BLaER1 treated with 17β-estradiol and CSF1 and Interleukin-3, amounts not matched to agents 10 nM and 100 nM (cell line): ENCODE measurements around the gene DCTN1.
A peak's percentile ranks its signal among the peaks of the same experiment; 100 is the strongest.

ENCODE experiments used
- H3K27ac ChIP-seq, 11 experiments: shearing (Covaris generic); formaldehyde crosslinking; 2 replicates each; pipeline ENCODE4 v1.8.1; 2022
- H3K27me3 ChIP-seq, 11 experiments: shearing (Covaris generic); formaldehyde crosslinking; 2 replicates each; pipeline ENCODE4 v1.8.1; 2022
- H3K36me3 ChIP-seq, 11 experiments: shearing (Covaris generic); formaldehyde crosslinking; 2 replicates each; pipeline ENCODE4 v1.8.1; 2022
- H3K4me1 ChIP-seq, 10 experiments: shearing (Covaris generic); formaldehyde crosslinking; 2 replicates each; pipeline ENCODE4 v1.8.1; 2022
- H3K4me2 ChIP-seq, 11 experiments: shearing (Covaris generic); formaldehyde crosslinking; 2 replicates each; pipeline ENCODE4 v1.8.1; 2022
- H3K4me3 ChIP-seq, 10 experiments: shearing (Covaris generic); formaldehyde crosslinking; 2 replicates each; pipeline ENCODE4 v1.8.1; 2022
- H3K9ac ChIP-seq, 11 experiments: shearing (Covaris generic); formaldehyde crosslinking; 2 replicates each; pipeline ENCODE4 v1.8.1; 2022
- H3K9me3 ChIP-seq, 11 experiments: shearing (Covaris generic); formaldehyde crosslinking; replicated peaks in 1 of 11; 2 replicates each; pipeline ENCODE4 v1.8.1; 2022
- H4K20me1 ChIP-seq, 11 experiments: shearing (Covaris generic); formaldehyde crosslinking; 2 replicates each; pipeline ENCODE4 v1.8.1; 2022
- Cebpa-rat ChIP-seq, 11 experiments: shearing (Covaris generic); IDR thresholded peaks; 2 replicates each; pipeline ENCODE4 v1.8.1; 2022

Gene DCTN1

DNA sequence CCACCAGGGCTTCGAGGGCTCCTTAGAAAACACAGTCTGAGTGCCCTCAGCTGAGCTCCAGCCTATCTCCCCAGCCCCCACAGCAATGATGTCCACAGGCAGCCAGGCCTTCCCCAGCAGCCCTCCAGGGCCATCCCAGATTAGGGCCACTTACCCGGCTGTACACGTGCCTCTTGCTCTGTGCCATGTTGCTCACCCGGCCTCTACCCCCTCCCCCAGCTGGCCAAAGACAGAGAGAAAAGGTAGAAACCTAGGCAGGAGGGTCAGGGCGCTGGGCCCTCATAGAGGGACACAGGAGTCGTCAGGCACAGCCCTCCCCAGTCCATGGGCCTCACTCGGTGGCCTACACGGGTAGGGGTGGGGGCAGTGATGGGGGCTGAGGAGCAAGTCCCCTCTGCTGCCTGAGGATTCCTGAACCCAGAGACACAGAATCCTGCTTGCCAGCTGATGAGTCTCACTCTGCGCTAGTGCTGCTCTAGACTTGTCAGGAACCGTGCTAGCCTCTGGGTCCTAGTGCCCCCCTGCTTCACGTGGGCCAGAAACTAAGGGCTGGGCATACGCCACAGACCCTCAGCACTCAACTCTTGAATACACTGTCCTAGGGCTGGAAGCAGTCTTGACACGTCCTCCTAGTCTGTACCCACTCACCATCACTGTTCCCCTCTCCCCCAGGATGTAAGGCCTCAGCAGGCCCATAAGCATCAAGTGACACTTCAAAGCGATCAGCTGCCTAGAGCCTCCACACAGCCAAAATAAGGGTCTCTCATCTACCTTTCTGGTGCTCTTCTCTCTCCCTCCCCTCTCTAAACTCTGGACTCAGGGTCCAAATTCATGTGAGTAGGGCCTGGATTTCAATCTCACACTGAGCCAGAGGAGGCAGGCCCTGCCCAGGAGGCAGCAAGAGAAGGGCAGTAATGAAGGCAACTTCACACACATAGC, at the start of gene DCTN1:
Gene DCTN1, minus strand, starts transcription at position 461 of the 939 bp plus-strand sequence. Its CDS starts 274 bp downstream, at position 187.
- Histone ChIP-seq H3K27ac (peak within 1 kb of the TSS in 3 of 11 experiments; percentile 7 to 35 (median 34); a peak in 2 of 22 replicates), H3K9ac (peak within 1 kb of the TSS in 9 of 11 experiments; percentile 3 to 65 (median 51); a peak in 15 of 22 replicates), H3K4me3 (0 out of 20 replicates have a peak within 1 kb of the TSS, but pooled peaks of 1 of the 10 experiments have one; percentile 11), H3K4me2 (peak within 1 kb of the TSS; percentile 3 to 67 (median 48); a peak in 19 of 22 replicates), H3K27me3 (no peaks in the 10 kb centered on the region), H3K9me3 (no peaks in the 10 kb centered on the region), H3K4me1 (peaks cover 23 to 41% (median 34%) of the 10 kb centered on the region in 10 experiments), H3K36me3 (peaks cover 56 to 87% (median 70%) of the 10 kb centered on the region in 11 experiments), H4K20me1 (peaks cover 36 to 94% (median 82%) of the 10 kb centered on the region in 11 experiments; a peak in 19 of 22 replicates)
- TF ChIP-seq Cebpa-rat (IDR thresholded peaks at IDR 0.05): no peak

DNA sequence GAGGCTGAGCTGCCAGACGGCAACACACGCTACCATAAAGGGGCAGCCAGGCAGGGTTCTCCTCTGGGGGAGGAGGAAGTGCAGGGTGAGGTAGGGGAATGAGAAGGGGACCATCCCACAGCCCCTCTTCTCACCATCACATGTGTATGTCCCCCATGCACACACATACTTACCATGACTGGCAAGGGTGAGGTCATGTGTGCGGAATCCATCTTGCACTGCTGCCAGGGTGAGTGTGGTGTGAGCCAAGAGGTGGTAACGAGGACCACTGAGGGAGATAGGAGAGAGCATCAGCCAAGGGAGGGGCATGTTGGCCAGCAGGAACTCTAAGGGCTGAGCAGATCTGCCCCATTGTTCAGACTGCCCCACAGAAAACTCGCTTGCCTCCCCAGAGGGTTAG, 48.6 kb upstream of the DCTN1 start:
- TF ChIP-seq Cebpa-rat (IDR thresholded peaks at IDR 0.05): no peak
- Histone ChIP-seq H3K9me3 (no peaks in the 10 kb centered on the region), H3K4me2 (no peak overlapping the region), H3K27ac (no peak overlapping the region), H3K27me3 (no peaks in the 10 kb centered on the region), H3K4me1 (peaks cover 0 to 15% (median 0%) of the 10 kb centered on the region in 10 experiments; a peak in 4 of 20 replicates), H3K36me3 (peaks cover 67 to 89% (median 75%) of the 10 kb centered on the region in 11 experiments), H3K9ac (no peak overlapping the region), H3K4me3 (no peak overlapping the region), H4K20me1 (peaks cover 0 to 3% (median 0%) of the 10 kb centered on the region in 11 experiments; a peak in 1 of 22 replicates)

DNA sequence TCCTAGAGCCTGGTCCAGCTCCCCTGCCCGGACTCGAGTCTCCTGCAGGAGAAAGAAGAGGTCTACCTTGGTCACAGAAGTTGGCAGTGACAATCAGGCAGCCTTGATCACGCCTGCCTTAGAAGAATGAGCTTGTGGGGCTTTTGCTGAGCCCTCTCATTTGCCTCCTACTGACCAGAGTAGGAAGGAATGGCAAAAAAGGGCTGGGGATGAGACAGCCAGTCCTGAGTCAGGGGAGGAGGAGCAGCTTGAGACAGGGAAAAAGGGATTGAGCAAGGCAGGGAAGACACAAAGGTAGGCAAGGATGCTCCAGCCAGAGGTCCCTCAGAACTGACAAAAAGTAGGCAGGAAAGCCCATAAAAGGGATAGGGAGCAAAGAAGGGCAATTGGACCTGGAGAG, 47.4 kb upstream of the DCTN1 start:
- Histone ChIP-seq H3K4me1 (peaks cover 0 to 18% (median 4%) of the 10 kb centered on the region in 10 experiments; a peak in 14 of 20 replicates), H3K27me3 (no peaks in the 10 kb centered on the region), H3K9me3 (no peaks in the 10 kb centered on the region), H3K4me2 (no peak overlapping the region), H3K4me3 (no peak overlapping the region), H3K36me3 (peaks cover 67 to 86% (median 75%) of the 10 kb centered on the region in 11 experiments), H3K9ac (0 out of 22 replicates have a peak overlapping the region, but pooled peaks of 2 of the 11 experiments have one; percentile 19 to 25), H4K20me1 (peaks cover 0 to 3% (median 0%) of the 10 kb centered on the region in 11 experiments; a peak in 1 of 22 replicates), H3K27ac (peak overlapping the region in 1 of 11 experiments; percentile 9; a peak in 1 of 22 replicates)
- TF ChIP-seq Cebpa-rat (IDR thresholded peaks at IDR 0.05): no peak

DNA sequence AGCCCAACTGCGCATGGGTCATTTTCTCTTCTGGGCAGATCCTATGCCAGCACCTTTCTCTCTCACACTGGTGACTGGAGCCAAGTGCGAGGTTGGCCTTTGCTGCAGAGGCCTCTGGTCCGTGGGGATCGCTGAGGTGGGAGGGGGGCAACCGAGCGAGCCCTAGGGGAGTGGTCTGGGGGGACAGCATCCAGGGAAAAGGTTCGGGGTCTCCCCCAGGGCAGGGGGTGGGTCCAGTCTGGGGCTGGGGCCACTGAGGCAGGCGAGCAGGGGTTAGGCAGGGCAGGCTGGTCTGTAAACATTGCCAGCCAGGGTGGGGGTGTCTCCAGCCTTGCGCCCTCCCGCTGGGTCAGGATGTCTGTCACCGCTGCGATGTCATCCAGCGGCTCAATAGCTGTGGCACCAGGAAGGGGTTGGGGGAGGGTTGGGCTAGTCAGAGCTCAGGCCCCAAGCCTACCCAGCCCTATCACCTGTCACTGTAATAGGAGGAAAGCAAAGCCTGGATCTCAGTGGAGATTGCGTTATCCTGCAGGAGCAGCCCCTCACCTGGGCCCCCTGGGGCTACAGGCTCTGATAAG, 46.2 kb upstream of the DCTN1 start:
- TF ChIP-seq Cebpa-rat (IDR thresholded peaks at IDR 0.05): no peak
- no peaks in the 10 kb centered on the region for H3K27me3 ChIP-seq
- H3K9me3 ChIP-seq: no peaks in the 10 kb centered on the region
- 0 out of 22 replicates have a peak overlapping the region, but pooled peaks of 1 of the 11 experiments have one; percentile 7 for H3K9ac ChIP-seq
- peaks cover 0 to 3% (median 0%) of the 10 kb centered on the region in 11 experiments; a peak in 1 of 22 replicates for H4K20me1 ChIP-seq
- peaks cover 4 to 24% (median 11%) of the 10 kb centered on the region in 10 experiments; a peak in 17 of 20 replicates for H3K4me1 ChIP-seq
- peaks cover 58 to 74% (median 65%) of the 10 kb centered on the region in 11 experiments for H3K36me3 ChIP-seq
- H3K27ac ChIP-seq: no peak overlapping the region
- H3K4me3 ChIP-seq: no peak overlapping the region
- H3K4me2 ChIP-seq: no peak overlapping the region

DNA sequence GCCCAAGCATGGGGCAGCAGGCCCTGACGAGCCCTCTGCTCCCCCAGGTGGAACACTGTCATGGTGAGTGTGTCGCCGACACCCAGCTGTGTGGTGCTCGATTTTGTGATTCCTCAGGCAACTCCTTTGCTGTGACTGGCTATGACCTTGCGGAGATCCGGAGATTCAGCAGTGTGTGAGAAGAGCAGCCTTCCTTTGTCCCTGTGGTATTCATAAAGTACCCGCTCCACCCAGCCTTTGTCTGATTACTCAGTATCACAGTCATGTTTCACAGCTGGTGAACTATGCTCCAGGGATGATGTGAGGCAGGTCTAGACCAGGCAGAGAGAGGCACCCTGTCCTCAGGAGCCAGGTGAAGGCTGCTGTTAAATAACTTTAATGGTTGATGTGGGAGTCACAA, 45.4 kb upstream of the DCTN1 start:
- Histone ChIP-seq H3K27ac (no peak overlapping the region), H3K4me1 (peaks cover 10 to 32% (median 18%) of the 10 kb centered on the region in 10 experiments), H3K4me3 (no peak overlapping the region), H3K9ac (no peak overlapping the region), H4K20me1 (peaks cover 0 to 3% (median 0%) of the 10 kb centered on the region in 11 experiments; a peak in 1 of 22 replicates), H3K4me2 (no peak overlapping the region), H3K27me3 (peaks cover 0 to 7% (median 4%) of the 10 kb centered on the region in 11 experiments; a peak in 14 of 22 replicates), H3K9me3 (no peaks in the 10 kb centered on the region), H3K36me3 (peaks cover 51 to 66% (median 59%) of the 10 kb centered on the region in 11 experiments)
- TF ChIP-seq Cebpa-rat (IDR thresholded peaks at IDR 0.05): no peak

DNA sequence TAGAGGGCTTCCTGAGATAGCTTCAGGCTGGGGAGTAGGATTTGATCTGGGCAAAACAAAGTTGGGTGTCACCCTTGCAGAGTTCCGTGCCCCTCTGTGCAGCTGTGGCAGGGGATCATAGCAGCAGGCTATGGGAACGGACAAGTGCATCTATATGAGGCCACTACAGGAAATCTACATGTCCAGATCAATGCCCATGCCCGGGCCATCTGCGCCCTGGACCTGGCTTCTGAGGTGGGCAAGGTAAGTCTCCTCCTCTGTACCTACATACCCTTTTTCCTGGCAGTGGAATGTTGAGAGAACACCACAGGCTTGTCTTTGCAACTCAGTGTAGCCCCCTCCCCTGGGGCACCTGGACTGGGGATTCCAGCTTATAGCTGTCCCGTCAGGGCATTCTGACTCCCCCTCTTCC, 44.9 kb upstream of the DCTN1 start:
- H3K27me3 ChIP-seq: peaks cover 0 to 11% (median 10%) of the 10 kb centered on the region in 11 experiments; a peak in 14 of 22 replicates
- peaks cover 50 to 61% (median 54%) of the 10 kb centered on the region in 11 experiments for H3K36me3 ChIP-seq
- H3K4me3 ChIP-seq: no peak overlapping the region
- peaks cover 0 to 3% (median 0%) of the 10 kb centered on the region in 11 experiments; a peak in 1 of 22 replicates for H4K20me1 ChIP-seq
- TF ChIP-seq Cebpa-rat (IDR thresholded peaks at IDR 0.05): no peak
- H3K9me3 ChIP-seq: no peaks in the 10 kb centered on the region
- H3K27ac ChIP-seq: no peak overlapping the region
- H3K4me1 ChIP-seq: peaks cover 15 to 34% (median 23%) of the 10 kb centered on the region in 10 experiments
- H3K4me2 ChIP-seq: no peak overlapping the region
- H3K9ac ChIP-seq: no peak overlapping the region

DNA sequence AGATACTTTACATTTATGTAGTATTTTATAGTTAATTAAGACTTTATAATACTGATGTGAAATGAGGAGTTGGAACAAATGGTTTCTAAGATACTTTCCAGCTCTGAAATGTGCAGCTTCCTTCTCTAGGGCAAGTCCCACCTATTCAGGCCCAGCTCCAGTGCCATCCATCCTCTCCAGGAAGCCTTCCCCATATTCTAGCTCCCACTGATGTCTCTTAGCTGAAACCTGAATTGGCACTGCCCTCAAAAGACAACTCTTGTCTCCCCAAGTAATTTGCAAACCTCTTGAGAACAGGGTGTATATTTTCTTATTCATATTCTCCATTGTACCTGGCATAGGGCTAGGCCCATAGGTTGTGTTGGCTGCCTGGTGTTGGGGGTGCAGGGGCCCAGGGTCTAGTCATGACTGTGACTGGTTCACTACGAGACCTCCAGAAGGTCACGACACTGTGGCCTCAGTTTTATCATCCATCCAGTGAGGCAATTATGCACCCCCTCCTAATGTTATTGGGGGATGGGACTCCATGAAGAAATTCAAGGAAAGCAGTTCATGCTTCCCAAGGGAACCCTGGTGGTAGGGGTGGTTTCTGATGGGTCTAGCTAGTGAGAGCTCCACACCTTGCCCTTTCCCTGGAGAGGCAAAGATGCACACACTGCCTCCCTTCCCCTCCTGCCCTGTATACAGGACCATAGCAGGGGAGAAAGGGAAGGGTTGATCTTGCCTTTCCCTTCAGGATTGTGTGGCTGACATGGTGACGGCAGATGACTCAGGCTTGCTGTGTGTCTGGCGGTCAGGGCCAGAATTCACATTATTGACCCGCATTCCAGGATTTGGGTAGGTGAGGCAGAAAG, 44.3 kb upstream of the DCTN1 start:
- Histone ChIP-seq H3K4me3 (no peak overlapping the region), H3K4me2 (no peak overlapping the region), H4K20me1 (peaks cover 0 to 3% (median 0%) of the 10 kb centered on the region in 11 experiments; a peak in 1 of 22 replicates), H3K4me1 (peaks cover 22 to 37% (median 29%) of the 10 kb centered on the region in 10 experiments), H3K9ac (no peak overlapping the region), H3K27ac (no peak overlapping the region), H3K27me3 (peaks cover 0 to 14% (median 11%) of the 10 kb centered on the region in 11 experiments; a peak in 14 of 22 replicates), H3K9me3 (no peaks in the 10 kb centered on the region), H3K36me3 (peaks cover 45 to 55% (median 47%) of the 10 kb centered on the region in 11 experiments)
- no peak for TF ChIP-seq Cebpa-rat (IDR thresholded peaks at IDR 0.05)
